ENCODE data around the gene PABPC1L.

The PABPC1L gene

DNA sequence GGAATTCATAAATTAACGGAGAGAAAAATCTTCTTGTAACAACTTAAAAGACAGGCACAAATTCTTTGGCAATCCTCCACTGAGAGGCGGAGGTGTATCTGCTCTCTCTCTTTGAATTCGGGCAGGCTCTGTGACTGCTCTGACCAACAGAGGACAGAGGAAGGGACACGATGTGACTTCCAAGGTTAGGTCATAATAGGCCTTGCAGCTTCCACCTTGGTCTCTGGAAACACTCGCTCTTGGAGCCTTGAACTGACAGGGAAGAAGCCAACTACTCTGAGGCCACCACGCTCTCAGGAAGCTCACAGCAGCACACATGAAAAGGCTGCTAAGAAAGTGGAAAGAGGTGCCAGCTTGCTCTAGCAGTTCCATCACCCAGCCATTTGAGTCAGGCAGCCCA is 35.4 kb downstream of the PABPC1L start:
- DNase-seq, result no peak

DNA sequence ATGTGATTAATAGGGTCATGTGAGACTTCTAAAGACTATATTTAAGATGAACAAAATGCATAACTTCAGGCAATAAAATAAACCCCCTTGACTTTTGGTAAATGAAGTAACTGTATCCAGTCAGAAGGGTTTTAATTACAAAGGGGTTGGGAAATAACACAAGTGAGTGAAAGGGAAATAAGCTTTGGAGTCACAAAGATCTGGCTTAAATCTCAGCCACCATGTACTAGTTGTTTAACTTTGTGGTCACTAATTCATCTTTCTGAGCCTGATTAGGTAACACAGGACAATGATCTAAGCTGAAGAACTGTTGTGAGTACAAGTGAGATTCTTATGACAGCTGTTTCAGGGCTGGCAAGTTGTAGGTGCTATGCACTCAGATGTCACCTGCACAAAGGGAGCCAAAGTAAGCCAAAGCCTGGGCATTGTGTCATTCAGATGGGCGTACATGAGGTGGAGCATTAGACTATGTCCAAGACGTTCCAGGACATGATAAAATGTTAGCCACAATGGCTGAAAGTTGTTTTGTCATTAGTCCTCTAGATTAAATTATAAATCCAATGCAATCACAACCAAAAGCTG is 36.5 kb downstream of the PABPC1L start:
- DNase-seq, result no peak

DNA sequence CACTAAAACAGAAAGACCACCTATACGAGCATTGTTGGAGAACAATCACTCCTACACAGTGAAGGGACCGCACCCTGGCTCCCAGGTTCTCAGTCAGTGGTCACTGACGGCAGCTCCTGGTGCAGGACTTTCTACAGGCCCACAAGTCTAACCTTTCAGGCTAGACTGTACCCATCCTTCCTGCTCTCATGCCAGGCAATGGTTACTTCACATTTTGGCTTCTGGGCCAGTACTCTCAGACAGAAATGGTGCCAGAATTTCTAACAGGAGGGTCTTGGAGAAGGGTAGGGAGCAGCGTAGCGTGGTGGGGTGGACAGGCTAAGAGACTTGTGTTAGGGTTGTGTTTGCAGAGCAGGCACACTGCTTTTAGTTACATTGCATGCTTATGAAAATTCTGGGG is 38.2 kb downstream of the PABPC1L start:
- DNase-seq, result no peak

DNA sequence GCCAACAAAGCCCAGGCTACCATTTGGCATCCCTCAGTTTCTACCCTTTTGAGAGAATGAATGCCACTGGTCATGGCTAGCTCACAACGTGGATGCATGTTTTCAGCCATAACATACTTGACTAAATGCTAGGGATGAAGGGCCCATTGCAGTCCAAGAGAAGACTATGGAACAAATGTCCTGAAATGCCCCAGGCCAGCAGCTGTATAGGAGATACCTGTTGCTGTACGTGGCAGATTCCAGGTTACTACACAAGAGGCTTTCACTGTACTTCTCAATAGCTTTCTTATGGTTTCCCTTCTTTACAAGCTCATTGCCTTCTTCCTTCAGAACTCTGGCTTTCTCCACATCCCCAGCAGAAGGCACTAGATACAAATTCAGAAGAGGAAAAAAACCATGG is 38.7 kb downstream of the PABPC1L start:
- no peak for DNase-seq

DNA sequence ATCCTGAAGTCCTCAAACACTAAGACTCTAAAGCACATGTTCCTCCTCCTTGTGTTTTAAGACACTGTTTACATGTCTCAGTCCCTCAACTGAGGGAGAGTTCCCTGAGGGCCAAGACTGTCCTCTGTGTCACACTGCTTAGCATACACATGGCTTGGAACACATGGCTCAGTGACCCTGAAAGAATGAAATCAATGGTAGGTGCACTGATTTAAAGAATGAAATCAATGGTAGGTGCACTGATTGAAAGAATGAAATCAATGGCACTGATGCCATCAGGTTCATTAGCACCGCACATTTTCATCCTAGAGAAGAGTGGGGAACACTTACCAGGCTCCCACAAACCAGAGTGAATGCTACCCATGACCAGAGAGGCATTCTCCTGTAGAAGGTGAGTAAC is 40.5 kb downstream of the PABPC1L start:
- DNase-seq, result no peak

DNA sequence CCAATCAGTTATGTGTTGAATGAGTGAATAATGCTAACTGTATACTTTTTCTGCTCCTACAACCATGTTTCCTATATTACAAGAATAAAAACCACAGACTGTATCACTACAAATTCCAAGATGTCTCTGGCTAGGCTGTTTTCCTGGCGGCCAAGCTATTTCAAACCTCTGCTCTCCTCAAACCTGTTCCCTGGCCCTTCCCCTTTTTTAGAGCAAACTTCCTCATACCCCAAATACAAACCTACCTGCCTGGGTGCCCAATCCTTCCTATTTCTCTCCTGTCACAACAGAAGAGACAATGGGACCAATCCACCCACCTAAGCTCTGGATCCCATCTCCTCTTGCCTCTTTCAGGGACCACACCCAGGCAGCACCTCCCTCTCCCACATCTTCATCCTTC is 42.9 kb downstream of the PABPC1L start:
- no peak for DNase-seq

DNA sequence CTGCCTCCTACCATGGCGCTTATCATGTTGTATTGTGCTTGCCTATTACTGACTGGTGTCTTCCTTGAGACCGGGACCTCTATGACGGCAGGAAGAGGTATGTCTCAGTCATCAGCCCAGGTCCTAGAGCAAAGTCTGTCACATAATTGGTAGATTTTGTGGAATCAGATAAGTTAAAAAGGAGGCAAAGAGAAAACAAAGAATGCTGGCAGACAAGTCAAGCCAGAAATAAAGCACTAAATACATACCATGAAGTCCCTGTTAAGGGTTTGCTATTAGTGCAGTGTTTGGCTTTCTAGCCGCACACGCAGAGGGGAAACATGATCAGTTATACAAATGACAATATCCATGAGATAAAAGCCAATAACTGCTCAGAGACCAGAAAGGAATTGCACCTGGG is 44.4 kb downstream of the PABPC1L start:
- no peak for DNase-seq

DNA sequence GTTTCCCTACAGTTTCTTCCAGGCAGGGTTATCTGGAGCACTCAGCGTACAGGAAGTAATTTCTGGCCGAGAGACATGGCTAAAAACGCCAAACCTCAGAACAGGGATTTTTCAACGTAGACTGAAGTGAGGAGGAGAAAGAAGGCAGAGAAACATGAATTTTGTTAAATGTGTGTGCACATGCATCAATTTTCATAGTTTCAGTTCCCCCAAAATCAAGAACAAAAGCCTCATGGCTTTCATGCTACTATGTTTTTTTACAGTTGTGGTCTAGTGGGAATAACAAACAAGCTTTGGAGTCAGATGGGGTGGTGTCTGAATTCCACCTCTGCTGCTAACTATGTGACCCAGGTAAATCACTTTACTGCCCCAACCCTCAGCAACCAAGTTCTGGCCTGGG is 45.4 kb downstream of the PABPC1L start:
- no peak for DNase-seq

DNA sequence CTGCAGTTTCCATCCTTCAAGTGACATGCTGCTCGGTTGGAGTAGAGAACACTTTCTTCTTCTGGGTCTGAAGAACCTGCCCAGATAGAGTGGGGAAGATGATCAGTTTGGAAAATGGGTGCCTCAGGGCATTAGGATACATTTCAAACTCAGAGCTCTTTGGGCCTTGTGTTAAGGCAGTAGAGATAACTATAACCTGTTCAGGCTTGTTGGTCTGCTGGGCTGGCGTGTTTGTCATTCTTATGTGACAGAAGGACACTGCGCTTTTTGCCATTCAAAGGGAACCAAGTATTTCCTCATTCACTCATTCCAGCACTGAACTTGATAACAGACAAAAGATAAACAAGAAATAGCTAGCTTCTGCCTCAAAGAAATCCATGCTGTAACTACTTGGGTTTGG is 46.5 kb downstream of the PABPC1L start:
- DNase-seq, result no peak

DNA sequence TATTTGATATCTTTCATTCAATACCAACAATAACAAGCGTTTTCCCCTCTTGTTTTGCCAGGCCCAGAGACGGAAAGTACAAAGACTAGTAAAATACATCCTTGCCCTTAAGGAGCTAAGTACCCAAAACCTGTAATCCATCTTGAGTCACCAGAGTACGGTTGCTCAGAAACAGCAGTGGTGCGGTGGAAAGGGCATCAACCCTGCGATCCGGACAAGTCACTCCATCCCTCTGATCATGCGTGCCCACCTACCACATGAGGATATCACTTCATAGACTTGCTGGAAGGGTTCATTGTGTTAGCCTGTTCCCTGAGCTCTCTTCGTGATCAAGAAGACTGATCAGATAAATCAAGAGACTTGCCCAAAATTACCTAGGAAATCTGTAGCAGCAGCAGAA is 48.4 kb downstream of the PABPC1L start:
- DNase-seq, result no peak

DNA sequence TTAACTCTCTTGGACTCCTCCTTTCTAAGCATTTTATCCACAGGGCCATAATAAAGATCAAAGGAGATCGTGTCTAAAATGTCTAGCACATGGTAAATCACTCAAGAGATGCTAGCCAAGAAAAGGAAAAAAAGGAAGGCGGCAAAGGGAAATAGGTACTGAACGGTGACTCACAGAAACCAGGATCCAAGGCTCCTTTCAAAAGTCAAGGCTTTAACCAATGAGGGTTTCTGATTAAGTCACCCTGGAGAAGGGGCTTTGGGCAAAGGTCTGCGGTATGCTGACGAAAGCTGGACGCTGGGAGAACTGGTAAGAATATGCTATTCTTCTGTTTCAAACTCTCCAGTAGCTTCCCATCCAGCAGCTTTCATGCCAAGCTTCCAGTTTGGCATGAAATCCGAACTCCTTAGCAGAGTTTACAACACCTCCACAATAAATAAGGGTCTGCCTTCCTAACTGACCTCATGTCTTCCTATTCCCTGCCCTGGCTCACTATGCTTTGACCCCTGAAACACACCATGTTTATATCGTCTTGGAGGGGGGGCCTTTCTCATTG is 49.3 kb downstream of the PABPC1L start:
- DNase-seq, result no peak

DNA sequence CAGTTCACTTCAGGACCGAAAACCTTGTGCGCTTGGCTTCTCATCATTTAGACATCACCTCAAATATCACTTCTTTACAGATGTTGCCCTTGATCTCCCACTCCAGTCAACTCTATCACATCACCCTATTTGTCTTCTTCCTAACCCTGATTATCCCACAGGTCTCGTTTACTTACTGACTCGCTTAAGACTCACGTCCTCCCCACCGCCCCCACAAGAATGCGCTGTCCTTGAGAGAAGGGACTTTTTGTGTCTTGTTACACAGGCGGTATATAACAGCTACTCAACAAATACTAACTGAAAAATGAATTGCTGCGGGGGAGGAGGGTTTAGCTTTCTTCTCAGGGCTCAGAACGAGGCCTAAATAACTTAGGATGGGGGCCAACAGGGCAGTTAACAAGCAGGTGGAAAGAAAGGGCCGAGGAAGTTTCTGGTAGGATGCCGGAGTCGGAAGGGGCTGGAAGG is 49.8 kb downstream of the PABPC1L start:
- DNase-seq, result peak; percentile 64 to 88

DNA sequence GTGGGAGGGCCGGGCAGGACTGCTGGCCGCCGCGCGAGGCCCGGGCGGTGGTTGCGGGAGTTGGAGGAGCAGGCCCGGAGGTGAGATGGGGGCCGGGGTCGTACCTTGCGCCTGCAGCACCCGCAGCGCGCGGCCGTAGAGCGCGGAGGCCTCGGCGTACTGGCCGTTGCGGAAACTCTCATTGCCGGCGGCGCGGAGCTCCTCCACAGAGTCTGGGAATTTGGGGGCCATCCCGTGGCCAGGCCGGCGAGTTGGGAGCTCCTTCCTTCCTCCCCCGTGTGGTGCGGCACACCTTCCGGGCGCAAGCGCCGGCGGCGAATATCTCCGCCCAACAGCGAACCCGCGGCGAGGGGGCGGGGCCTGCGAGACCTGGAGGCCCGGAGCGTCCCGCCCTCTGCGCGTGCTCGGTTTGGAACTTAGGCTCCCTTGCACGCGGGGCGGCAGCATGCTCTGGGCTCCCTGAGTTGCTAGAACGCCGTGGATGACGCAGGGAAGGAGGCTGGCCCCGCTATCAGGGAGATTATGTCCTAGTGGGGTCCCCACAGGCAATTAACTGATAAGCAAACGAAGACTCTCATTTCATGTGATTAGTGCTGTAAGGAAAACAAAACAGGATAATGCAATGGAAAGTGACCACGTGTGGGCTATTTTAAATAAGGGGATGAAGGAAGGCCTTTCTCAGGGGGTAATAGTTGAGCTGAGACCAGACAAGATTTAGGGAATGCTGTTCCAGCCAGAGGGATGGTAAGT is 50.4 kb downstream of the PABPC1L start, which contains the start of gene TOMM34:
Gene TOMM34, minus strand, starts transcription at position 295 of the 750 bp plus-strand sequence. Its CDS starts 64 bp downstream, at position 231.
- DNase-seq, result peak; percentile 95 to 97

DNA sequence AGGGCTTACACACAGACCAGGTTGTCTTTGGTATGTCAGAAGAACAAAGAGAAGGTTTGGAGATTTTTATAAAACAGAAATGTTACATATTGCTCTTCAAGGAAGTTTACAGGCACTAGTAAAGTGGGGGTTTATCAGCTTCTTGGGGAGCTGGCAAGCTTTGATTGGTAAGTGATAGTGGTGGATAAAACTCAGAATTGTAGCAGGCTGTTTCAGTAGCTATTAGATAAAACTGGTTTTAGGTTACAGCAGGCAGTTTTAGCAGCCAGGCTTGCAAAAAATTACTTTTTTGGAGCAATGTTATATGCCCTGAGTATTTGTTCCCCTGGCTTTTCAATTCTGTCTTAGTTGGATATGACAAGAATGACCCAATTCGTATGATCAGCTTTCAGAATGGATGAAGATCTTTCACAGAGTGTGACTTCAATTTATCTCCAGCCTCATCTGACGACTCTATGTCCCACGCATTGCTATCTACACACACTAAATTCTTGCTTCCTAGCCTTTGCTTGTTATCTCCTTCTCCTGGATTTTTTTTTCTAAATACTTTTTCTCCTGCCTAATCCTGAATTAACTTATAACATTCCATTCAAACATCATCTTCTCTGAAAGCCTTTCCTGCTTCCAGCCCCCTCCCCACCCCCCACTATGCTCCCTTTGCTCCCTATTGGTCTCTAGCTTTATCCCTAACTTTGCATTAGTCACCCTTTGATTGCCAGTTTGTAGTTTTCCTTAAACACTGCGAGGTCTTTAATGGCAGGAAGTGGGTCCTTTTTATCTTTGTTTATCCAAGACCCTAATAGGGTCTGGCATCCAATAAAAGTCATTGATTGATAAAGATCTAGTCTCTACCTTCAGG is 51.4 kb downstream of the PABPC1L start:
- no peak for DNase-seq

DNA sequence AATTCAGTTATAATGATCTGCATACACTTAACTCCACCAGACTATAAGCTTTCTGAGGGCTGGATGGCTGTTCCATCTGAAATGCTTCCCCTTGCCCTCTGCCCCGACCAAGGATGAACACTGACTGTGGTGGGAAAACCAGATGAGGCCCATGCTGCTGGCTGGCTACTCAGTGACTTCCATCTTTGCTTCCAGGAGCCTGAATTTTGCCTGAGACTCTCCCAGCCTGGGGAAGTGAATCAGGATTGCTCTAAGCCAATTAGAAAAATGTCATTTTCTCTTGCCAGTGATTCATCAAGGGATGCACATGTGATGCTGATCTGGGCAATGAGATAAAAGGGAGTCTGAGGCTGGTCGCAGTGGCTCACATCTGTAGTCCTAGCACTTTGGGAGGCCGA is 52.0 kb downstream of the PABPC1L start:
- DNase-seq, result no peak

DNA sequence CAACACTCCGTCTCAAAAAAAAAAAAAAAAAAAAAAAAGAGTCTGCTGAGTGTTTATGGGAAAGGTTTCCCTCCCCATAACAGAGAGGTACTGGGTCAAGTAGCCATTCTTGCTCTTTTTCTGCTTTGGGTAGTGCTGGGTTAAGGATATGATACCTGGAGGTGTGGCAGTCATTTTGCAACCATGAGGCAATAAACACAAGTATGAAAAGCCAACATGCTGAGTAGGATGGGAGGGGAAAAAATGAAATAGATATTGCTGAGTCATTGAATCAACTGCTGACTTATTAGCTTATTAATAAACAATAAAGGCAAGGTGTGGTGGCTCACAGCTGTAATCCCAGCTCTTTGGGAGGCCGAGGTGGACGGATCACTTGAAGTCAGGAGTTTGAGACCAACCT is 52.6 kb downstream of the PABPC1L start:
- DNase-seq, result no peak

DNA sequence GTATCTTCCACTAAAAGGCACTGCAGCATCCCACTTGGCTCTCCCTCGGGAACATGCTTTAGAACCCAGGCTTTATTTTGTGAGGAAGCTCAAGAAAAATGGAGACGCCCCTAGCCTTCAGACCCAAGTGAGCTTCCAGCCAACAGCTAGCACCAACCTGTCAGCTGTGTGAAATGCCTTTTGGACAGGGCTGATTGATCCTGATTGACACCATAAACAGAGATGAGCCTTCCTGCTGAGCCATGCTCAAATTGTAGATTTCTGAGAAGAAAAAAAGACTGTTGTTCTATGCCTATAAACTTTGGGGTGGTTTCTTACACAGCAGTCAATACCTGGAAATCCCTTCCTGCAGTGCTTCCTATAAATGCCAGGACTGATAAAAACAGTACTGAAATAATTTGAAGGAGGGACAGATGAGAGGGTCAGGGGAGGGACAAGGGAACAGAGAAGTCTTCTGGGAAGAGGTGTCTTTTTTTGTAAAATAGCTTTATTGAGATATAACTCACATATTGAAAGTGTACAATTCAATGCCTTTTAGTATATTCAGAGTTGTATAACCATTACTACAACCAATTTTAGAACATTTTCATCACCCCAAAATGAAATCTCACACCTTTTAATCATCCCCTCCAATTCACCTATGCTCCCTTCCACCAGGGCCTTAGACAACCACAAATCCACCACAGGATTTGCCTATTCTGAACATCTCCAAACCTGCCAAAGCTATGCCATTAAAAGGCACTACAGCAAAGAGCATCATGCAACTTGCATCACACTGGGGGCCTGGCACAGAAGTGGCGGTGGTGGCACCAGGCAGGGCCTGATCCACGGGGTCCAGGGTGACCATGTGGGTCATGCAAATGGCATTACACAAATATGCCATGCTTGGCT is 53.7 kb downstream of the PABPC1L start:
- no peak for DNase-seq

DNA sequence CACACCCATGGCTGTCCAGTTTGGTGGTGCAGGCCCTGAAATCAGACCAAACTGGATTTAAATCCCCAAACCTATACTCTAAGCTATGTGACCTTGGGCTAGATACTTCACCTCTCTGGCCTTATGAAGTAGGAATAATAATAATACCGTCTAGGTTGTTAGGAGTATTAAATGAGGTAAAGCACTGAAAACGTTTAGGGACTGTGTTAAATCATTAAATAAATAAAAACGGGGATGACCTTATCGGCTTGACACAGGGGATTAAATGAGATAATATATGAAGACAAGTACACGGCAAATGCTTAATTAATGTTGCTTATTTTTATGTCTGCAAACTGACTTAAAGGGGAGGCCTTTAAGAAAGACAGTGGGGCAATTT is 55.8 kb downstream of the PABPC1L start:
- DNase-seq, result no peak

DNA sequence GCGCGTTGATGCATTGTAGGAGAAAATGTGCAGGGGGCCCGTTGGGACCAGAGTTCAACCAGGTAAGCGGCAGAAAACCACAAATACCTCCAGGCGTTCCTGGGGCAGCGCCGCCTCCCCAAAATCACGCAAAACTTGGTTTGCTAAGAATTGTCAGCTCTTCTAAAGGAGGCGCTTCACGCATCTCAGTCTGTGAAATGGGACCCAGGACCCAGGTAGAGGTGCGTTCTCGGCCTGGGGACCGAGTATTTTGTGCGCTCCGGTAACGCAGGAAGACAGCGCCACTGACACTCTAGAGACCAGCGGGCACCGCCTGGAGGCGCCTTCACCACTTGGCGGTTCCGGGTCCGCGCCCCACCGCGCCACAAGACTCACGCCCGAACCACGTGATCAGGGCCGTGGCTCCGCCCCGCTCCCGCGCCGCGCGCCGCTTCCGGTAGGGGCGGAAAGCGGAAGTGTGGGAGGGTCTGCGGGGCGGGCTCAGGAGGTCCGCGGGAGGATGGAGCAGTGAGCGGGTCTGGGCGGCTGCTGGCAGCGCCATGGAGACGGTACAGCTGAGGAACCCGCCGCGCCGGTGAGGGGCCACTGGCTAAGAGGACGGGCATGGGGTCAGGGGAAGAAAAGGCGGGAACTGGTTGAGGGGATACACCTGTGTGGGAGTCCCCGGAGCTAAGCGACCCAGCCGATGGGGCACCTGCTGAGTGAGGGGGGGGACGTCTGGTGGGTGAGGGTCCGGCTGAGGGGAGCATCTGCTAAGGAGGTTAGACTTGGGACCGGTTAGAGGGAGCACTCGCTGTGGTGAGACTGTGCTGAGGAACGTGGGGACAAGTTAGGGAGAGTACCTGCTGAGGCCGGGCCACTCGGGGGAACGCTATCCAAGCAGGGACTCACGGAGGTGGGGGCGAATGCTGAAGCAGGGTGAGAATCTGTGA is 56.4 kb downstream of the PABPC1L start, which contains the start of gene STK4:
Gene STK4, plus strand, starts transcription at position 483 of the 932 bp plus-strand sequence. Its CDS starts 57 bp downstream, at position 540.
- DNase-seq, result peak; percentile 94

DNA sequence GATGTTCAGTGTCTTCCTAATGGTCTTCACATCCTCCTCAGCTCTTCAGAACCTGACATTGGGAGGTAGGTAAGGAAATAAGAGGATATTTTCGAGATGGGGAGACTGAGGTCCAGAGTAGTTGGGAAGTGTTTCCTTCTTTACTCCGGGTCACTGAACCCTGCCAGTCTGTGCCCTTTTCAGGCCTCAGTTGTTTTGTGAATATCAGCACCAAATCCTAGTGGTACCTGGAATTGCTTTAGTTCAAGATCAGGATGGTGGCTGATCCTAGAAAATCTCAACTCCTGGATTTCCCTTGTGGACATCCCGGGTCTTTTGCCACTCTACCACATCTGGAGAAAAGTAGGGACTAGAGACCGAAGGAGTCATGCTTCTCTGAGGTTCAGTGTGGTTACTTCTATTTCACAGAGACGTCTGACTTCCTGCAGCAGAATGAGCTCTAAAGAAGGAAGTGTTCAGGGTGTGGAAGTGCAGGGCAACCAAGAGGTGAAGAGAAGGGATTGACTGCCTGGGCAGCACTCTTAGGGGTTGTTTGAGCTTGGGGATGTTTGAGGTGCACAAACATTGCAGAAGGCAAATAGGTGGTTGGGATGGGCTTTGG is 57.4 kb downstream of the PABPC1L start:
- peak in 1 of 2 experiments; percentile 22 for DNase-seq

All from stimulated activated CD4-positive, alpha-beta T cell treated with anti-CD3 and anti-CD28 coated beads, Interleukin-4, amount 100 ng/mL, for 4 hours (primary cell).